Tibial nerve (tissue), 4 donors: ENCODE measurements around the gene KATNB1. TPM values are rescaled to one million over a fixed set of nuclear protein-coding genes. Genes with fewer than 3 reads are reported as not detected.
"Not testable (repeated sequence)": the region's sequence is repeated elsewhere in the genome, so short reads cannot be mapped to it uniquely, and the experiment has no call there.

Experiments
- DNase-seq, 2 donors: peaks; one replicate each; pipeline ENCODE4 v3.0.0-alpha.2; 2019; ENCODE audit warnings: low spot score in 2 of 2
- H3K27ac ChIP-seq, 4 donors: fragments of 200-600 bp; sonication (generic) in 3 of 4; one replicate each; pipeline ENCODE4 v1.5.1; 2017 to 2019; ENCODE audit warnings: mild to moderate bottlenecking in 1 of 4
- H3K27me3 ChIP-seq, 2 donors: fragments of 200-600 bp; sonication (generic) in 1 of 2; one replicate each; pipeline versions ENCODE4 v1.5.1 to v1.6.0; 2017 to 2019
- H3K36me3 ChIP-seq, 3 donors: fragments of 200-600 bp; sonication (generic); one replicate each; pipeline ENCODE4 v1.5.1; 2018 to 2019
- H3K4me1 ChIP-seq, 4 donors: fragments of 200-600 bp; sonication (generic) in 3 of 4; one replicate each; pipeline ENCODE4 v1.5.1; 2017 to 2019
- H3K4me3 ChIP-seq, 4 donors: fragments of 200-600 bp; sonication (generic) in 3 of 4; one replicate each; pipeline ENCODE4 v1.5.1; 2017 to 2019; ENCODE audit warnings: mild to moderate bottlenecking in 1 of 4, moderate library complexity in 1 of 4
- H3K9me3 ChIP-seq, 4 donors: fragments of 200-600 bp; sonication (generic) in 3 of 4; one replicate each; pipeline ENCODE4 v1.5.1; 2017 to 2019
- EP300 ChIP-seq, 2 donors: sonication (generic); formaldehyde crosslinking; IDR thresholded peaks; one replicate each; pipeline ENCODE4 v1.6.1; 2017; ENCODE audit warnings: antibody characterized with exemption in 2 of 2, mild to moderate bottlenecking in 1 of 2
- POLR2A ChIP-seq, 2 donors: fragments of 450-650 bp; IDR thresholded peaks; one replicate each; pipeline ENCODE4 v1.6.1; 2017; ENCODE audit warnings: antibody characterized with exemption in 2 of 2, mild to moderate bottlenecking in 2 of 2, moderate library complexity in 2 of 2
- WGBS, 2 donors: methylation state at CpG; one replicate each; pipeline ENCODE4 v1.1.5; 2018; 5-methylcytosine and 5-hydroxymethylcytosine counted together
- total RNA-seq, 4 donors: library from RNA; depleted of rRNA; stranded (reverse); fragments of >200 nt; gene quantifications; one replicate each; pipeline ENCODE4 v1.1.0, GENCODE V29; 2016
- TF ChIP-seq, protein P1 (sequence below), 5 experiments: fragments of 200-600 bp in 3 of 5; fragments of 450-650 bp in 2 of 5; sonication (generic) in 3 of 5; IDR thresholded peaks; one replicate each; pipeline ENCODE4 v1.5.1; 2016 to 2019; ENCODE audit warnings: antibody characterized with exemption in 5 of 5, mild to moderate bottlenecking in 3 of 5, moderate library complexity in 2 of 5

KATNB1 gene
- total RNA-seq, 4 donors from 2014 or later, result 21.0 to 36.8 (median 27.5) TPM

GRCh38 chr16:57706717-57707116 is 28.9 kb upstream of the KATNB1 start:
- Histone ChIP-seq H3K36me3 (no peaks in the 10 kb centered on the region), H3K27me3 (no peaks in the 10 kb centered on the region), H3K4me3 (no peak overlapping the region), H3K4me1 (no peaks in the 10 kb centered on the region), H3K9me3 (no peaks in the 10 kb centered on the region), H3K27ac (no peak overlapping the region)
- 71 to 75% methylated on average over 1 of the region's 1 CpG for WGBS, 2 donors
- TF ChIP-seq POLR2A (IDR thresholded peaks at IDR 0.05), result no peak
- TF ChIP-seq EP300 (IDR thresholded peaks at IDR 0.05), result no peak
- TF ChIP-seq, protein P1, sequence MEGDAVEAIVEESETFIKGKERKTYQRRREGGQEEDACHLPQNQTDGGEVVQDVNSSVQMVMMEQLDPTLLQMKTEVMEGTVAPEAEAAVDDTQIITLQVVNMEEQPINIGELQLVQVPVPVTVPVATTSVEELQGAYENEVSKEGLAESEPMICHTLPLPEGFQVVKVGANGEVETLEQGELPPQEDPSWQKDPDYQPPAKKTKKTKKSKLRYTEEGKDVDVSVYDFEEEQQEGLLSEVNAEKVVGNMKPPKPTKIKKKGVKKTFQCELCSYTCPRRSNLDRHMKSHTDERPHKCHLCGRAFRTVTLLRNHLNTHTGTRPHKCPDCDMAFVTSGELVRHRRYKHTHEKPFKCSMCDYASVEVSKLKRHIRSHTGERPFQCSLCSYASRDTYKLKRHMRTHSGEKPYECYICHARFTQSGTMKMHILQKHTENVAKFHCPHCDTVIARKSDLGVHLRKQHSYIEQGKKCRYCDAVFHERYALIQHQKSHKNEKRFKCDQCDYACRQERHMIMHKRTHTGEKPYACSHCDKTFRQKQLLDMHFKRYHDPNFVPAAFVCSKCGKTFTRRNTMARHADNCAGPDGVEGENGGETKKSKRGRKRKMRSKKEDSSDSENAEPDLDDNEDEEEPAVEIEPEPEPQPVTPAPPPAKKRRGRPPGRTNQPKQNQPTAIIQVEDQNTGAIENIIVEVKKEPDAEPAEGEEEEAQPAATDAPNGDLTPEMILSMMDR (IDR thresholded peaks at IDR 0.05), result no peak
- no peak for DNase-seq

DNA sequence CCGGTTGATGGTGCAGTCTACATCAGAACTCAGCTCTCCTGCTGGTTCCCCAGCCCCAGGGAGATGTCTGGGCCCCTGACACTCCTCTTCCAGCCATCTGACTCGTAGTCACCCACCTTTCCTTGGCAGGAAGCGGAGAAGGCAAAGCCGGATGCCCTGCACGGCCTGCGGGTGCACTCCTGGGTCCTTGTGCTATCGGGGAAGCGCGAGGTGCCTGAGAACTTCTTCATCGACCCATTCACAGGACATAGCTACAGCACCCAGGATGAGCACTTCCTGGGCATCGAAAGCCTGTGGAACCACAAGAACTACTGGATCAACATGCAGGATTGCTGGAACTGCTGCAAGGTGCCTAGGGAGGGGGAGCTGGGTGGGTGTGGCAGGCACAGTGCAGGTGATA is 28.2 kb upstream of the KATNB1 start:
- WGBS, 2 donors, result 81 to 90% methylated on average over 9 to 11 of the region's 11 CpGs
- Histone ChIP-seq H3K9me3 (no peaks in the 10 kb centered on the region), H3K27ac (no peak overlapping the region), H3K27me3 (no peaks in the 10 kb centered on the region), H3K4me1 (no peaks in the 10 kb centered on the region), H3K4me3 (no peak overlapping the region), H3K36me3 (no peaks in the 10 kb centered on the region)
- no peak for TF ChIP-seq POLR2A (IDR thresholded peaks at IDR 0.05)
- no peak for DNase-seq

DNA sequence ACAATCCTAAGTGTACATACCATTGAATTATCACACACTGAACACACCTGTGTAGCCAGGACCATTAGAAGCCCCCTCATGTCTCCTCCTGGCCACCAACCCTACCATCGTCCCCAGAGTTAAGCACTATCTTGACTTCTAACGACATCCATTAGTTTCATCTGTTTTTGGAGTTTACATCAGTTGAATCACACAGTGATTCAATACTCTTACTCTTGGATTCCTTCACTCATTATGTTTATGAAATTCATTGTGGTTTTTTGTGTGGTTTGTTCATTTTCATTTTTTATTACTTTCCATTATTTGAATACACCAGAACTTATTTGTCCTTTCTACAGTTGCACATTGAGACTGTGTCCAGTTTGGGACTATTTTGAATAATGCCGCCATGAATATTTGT is 27.4 kb upstream of the KATNB1 start:
- no peaks in the 10 kb centered on the region for H3K4me1 ChIP-seq
- no peak overlapping the region for H3K4me3 ChIP-seq
- no peak for TF ChIP-seq EP300 (IDR thresholded peaks at IDR 0.05)
- TF ChIP-seq, protein P1 (IDR thresholded peaks at IDR 0.05), result no peak
- no peak for TF ChIP-seq POLR2A (IDR thresholded peaks at IDR 0.05)
- H3K9me3 ChIP-seq, result no peaks in the 10 kb centered on the region
- WGBS, 2 donors, result 89 to 90% methylated on average over 3 of the region's 3 CpGs
- DNase-seq, result no peak
- no peaks in the 10 kb centered on the region for H3K27me3 ChIP-seq
- no peaks in the 10 kb centered on the region for H3K36me3 ChIP-seq
- no peak overlapping the region for H3K27ac ChIP-seq

- Histone ChIP-seq H3K4me3 (no peak overlapping the region), H3K36me3 (no peaks in the 10 kb centered on the region), H3K27ac (no peak overlapping the region), H3K9me3 (no peaks in the 10 kb centered on the region), H3K27me3 (no peaks in the 10 kb centered on the region), H3K4me1 (no peaks in the 10 kb centered on the region)
- DNase-seq, result no peak
- WGBS, 2 donors, result 77 to 81% methylated on average over 3 of the region's 3 CpGs
- TF ChIP-seq, protein P1 (IDR thresholded peaks at IDR 0.05), result no peak
- TF ChIP-seq POLR2A (IDR thresholded peaks at IDR 0.05), result no peak
- TF ChIP-seq EP300 (IDR thresholded peaks at IDR 0.05), result no peak
Observed at GRCh38 chr16:57709663-57710062, 25.9 kb upstream of the KATNB1 start.

DNA sequence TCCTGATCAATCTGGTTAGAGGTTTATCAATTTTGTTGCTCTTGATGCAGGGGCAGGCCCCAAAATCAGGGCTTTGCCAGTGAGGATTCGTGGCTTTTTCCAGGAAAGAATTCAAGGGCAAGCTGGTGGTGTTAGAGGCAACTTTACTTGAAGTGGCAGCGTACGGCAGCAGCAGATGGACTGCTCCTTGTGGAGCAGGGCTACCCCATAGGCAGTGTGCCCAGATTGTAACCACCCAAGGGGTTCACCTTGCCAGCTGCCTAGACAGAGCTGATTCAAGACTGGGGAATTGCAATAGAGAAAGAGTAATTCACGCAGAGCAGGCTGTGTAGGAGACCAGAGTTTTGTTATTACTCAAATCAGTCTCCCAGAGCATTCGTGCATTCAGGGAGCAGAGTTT is 24.2 kb upstream of the KATNB1 start:
- no peak for DNase-seq
- 86 to 90% methylated on average over 5 of the region's 5 CpGs for WGBS, 2 donors
- TF ChIP-seq EP300 (IDR thresholded peaks at IDR 0.05), result no peak
- TF ChIP-seq POLR2A (IDR thresholded peaks at IDR 0.05), result no peak
- TF ChIP-seq, protein P1 (IDR thresholded peaks at IDR 0.05), result no peak

GRCh38 chr16:57711993-57712392 is 23.6 kb upstream of the KATNB1 start:
- DNase-seq, result no peak
- WGBS, 2 donors, result 90 to 98% methylated on average over 3 of the region's 3 CpGs
- TF ChIP-seq EP300 (IDR thresholded peaks at IDR 0.05) (no peak), POLR2A (IDR thresholded peaks at IDR 0.05) (no peak)
- TF ChIP-seq, protein P1 (IDR thresholded peaks at IDR 0.05), result no peak

More for the DNA sequence above, 24.2 kb upstream of the KATNB1 start:
- Histone ChIP-seq H3K36me3 (no peaks in the 10 kb centered on the region), H3K9me3 (no peaks in the 10 kb centered on the region), H3K4me3 (no peak overlapping the region), H3K4me1 (no peaks in the 10 kb centered on the region), H3K27me3 (no peaks in the 10 kb centered on the region), H3K27ac (no peak overlapping the region)

GRCh38 chr16:57712569-57712968 is 23.0 kb upstream of the KATNB1 start:
- not testable (repeated sequence) for DNase-seq, H3K4me1 ChIP-seq, H3K36me3 ChIP-seq, H3K4me3 ChIP-seq, H3K27me3 ChIP-seq, H3K9me3 ChIP-seq, H3K27ac ChIP-seq
- WGBS, 2 donors, result 70% methylated on average over 6 of the region's 6 CpGs

More at GRCh38 chr16:57711993-57712392, 23.6 kb upstream of the KATNB1 start:
- H3K9me3 ChIP-seq, result no peaks in the 10 kb centered on the region
- H3K4me3 ChIP-seq, result no peak overlapping the region
- no peak overlapping the region for H3K27ac ChIP-seq
- H3K4me1 ChIP-seq, result no peaks in the 10 kb centered on the region
- H3K36me3 ChIP-seq, result no peaks in the 10 kb centered on the region
- H3K27me3 ChIP-seq, result no peaks in the 10 kb centered on the region
